GM18511 (cell line): Measurements from ENCODE around the gene EFNA5.

Experiments
- ATAC-seq: cut with Tn5 transposase; IDR thresholded peaks from one replicate; pipeline ENCODE4 v1.9.1; 2021; ENCODE audit warnings: mild to moderate bottlenecking, moderate library complexity; ENCODE audit not compliant: unreplicated experiment

The EFNA5 gene

DNA sequence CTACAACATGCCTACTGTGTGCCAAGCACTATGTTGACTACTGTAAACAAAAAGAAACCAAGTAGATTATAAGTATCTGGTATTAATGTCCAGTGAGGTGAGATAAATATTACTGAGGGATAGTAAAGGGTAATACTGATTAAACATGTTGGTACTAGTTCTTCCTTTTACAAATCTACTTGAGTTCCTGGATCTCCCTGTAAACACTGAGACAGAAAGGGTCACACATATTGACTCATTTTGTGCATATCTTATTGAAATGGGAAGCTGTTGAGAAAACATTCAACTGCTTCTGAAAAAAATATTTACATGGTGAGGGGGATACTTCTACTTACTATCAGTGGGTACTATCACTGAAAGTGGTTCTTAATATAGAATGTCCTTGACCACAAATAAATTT, 24.3 kb downstream of the EFNA5 start:
- no peak for ATAC-seq

DNA sequence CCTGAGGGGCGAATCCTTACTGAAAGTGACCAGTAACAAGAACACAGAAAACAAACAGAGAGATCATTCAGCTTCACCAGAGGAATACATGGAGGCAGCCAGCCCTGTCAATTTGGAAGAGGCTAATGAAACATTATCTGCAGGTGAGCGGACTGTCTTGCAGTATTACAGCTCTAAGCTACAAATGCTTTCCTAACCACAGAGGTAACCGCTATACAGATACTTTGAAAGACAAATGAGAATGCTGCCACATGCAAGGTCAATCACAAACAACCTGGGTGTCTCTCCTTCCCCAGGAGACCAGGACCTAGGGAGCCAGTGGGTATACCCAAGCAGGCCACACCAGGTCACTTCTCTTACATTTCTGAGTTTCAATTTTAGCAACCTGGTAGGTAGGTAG, 30.2 kb downstream of the EFNA5 start:
- peak; percentile 55 for ATAC-seq

DNA sequence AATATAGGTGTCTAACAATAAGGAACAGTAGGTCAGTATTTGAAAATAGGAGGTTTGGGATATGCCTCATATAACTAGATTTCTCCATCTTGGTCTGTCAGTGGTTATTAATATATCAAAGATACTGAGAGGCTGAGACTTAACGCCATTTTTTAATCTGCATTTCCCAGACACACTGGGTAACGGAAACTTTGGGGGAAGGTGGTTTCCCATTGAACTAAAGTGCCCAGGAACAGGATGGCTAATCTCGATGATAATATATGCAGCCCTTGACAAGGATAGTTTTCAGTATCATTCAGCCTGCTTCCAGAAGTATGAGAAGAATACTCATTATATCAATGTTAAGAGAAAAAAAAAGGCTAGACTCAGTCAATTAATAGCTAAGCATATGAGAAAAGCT, 30.7 kb downstream of the EFNA5 start:
- ATAC-seq, result no peak

DNA sequence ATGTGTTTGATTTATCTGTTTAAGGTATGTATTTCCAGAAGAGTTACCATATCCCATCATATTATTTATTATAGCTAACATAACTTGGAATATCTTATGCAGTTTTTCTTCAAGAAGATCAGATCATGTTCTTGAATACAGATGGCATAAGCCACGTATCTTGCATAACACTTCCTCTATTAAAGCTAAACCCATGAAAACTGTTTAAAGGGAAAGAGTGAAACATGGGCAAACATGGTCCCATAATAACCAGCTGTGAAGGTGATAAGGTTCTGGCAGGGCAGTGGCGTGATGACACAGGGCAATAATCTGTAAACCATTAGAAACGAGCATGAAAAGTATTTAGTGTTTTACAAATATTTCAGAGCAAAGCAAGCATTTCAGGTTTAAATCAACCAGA, 34.2 kb downstream of the EFNA5 start:
- ATAC-seq, result no peak

DNA sequence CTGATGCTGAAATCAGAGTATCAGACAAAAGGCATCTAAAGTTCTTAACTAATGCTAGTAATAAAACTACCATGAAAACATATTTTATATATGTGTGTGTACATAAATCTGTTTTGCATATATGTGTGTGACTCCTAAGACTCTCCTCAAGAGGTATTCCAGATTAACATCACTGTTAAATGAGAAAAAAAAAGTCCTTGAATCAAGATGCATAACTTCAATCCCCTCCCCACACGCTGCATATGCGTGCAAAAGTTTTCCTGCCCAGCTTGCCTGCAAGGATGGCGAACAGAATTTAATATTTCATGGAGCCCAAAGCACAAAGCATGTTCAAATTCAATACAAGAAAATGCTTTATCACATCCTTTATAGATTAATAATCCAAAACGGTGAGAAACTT, 34.7 kb downstream of the EFNA5 start:
- ATAC-seq, result no peak

DNA sequence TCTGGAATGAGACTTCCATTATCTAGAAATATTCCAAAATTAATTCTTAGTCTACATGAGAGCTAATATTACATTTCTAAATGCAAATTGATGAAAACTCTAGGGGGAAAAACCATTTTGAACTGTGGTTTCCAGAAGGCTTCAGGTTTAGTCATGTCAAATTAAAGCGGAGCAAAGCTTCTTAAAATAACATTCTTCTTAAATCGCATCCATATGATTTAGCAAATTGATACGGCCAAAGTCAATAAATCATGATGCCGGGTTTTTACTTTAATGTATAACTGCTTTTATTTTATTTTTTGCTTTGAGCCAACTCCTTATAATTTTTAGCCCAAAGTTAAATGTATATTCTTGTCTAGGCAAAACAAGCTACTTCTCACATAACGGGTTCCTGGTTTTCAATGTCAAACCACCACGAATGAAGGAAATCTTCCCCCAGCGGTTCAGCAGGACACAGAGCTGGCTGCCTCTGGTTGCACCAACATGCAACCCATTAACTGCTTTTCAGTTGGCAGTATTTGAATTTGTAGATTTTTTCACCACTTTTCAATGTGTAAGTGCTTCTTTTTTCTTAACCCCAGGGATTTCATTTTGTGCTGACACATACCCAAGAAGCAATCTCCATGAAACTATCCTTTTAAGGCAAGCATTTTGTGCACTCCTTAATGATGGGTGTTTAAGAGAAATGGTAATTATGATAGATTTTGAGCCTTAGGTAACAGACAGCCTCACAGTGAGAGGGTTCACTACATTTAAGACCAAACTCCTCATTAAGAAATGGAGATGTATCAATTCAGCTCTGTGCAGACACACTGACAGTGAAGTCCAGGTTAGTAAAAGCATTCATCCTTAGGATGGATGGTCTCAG, 35.5 kb downstream of the EFNA5 start:
- ATAC-seq, result no peak

DNA sequence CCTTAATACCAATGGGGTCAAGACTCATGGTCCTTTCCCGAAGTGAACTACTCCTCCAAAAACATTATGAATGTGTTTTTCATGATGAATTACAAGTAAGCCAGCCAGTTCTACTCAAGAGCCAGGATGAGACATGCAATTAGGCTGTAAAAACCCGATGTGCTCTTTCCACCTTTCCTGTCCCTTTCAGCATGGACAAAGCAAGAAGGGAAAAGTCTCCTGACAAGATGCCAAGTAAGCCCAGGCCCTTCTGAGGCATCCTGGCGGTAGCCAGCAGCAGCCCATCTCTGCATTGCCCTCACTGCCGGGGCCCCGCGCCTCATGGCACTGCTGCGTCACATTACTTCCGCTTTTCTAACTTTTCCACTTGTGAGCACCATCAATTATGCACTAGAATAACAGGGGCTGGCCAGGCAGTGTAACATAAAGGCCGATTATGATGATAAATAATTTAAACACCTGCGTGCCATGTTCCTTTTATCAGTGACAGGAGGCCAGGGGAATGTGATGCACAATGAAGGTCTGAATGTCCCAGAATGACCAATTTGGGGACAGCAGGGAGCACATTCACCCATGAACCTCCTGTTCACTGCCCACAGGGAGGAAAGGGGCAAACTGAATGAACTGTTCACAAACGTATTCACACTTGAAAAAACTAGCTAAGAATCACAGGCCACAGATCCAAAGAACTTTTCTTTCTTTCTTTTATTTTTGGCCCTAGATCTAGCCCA, 37.4 kb downstream of the EFNA5 start:
- no peak for ATAC-seq

DNA sequence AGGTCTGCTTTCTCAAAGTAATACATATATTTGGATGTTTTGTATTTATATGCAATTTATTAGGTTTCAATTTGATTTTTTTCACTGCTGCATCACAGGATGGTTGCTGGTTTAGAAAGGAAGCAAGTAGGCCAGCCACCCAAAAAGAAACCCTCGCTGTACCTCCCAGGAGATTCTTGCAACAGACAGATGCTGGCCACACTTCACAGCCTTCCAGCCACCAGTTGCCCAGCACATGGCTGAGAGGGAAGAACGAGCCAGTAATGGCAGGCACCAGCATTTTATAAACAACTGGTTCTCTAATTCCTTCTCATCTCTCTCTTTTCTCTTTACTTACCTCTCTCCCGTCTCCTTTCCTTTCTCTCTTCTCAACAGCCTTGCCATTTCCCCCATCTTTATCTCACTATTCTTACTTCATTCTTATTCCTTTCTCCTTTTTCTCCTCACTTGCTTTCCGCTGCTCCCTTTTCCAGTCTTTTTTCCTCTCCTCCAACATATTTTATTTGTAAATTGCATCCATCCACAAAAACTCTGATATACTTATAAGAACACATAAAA, 38.9 kb downstream of the EFNA5 start:
- peak; percentile 37 for ATAC-seq

DNA sequence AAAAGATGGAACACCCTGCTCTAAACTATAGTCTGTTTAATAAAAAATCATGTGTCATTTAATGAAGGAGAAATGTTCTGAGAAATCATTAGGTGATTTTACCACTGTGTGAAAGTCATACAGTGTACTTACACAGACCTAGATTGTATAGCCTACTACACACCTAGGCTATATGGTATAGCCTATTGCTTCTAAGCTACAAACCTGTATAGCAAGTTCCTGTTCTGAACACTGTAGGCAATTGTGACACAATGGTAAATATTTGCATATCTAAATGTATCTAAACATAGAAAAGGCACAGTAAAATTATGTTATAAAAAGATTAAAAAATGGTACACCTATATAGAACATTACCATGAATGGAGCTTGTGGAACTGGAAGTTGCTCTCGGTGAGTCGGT, 40.6 kb downstream of the EFNA5 start:
- no peak for ATAC-seq

DNA sequence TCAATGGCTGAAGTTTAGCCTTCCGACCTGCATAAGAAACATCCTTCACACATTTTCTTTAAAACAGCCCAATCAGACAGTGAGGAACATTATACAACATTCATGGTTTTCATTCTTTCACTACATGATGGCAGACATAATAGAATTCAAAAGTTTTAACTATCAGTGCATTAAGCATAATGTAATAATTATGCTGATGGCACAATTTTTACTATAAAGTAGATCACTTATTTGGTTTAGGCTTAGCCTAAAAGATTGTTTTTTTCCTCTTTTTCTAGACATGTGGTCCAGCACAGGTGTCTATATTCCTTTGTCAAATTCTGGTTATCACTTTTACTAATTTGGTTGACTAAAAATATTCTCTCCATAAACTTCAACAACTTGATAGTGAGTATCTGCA, 46.5 kb downstream of the EFNA5 start:
- ATAC-seq, result no peak

DNA sequence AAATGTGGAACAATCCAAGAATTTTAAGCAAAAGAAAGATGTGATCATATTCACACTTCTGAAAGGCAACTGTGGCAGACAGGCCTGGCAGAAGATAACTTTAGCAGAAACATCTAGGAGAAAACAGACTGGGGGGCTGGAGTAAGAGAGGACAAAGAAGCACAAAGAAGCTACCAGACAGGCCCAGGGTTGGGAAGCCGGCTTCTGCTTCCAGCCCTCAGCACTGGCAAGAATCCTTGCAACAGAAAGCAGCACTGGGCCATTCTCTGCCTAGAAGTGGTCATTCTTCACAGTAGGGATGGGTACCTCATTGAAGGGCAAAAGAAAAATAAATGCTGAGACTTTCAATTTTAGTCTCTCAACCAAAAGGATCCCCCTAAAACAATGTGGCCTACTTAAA, 49.6 kb downstream of the EFNA5 start:
- ATAC-seq, result no peak

DNA sequence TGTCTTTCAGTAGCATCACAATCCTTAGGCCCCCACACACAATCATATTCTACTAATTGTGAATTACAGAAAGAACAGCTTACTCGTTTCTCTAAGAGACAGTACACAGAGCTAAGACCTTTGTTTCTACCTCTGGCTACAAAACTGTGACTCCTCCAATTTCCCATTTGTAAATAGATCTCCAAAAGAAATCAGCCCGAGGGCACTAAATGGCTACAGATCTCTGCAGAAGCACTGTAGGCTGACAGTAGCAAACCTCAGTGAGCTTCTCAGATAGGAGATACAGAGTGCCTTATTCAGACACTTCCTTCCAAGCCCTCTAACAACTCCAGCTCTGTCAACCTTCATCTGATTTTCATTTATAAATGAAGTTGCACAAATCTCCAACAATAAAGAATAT, 51.0 kb downstream of the EFNA5 start:
- no peak for ATAC-seq

DNA sequence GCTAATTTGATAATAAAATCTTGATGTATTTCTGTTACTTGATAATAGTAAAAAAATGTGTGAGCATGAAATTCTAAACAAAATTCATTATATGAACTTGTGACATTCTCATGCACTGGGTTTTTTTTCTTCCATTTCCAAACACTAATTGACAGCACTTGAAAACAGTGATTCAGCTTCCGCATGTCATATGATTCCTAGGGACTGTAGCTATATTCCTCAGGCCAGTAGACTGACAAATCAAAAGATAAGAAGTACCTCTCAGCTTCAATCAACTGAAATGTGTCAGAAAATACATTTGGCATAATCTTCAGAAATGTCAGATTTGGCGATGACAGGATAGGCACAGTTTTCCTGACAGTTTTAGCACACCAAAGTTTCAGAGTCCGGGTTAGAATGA, 52.5 kb downstream of the EFNA5 start:
- no peak for ATAC-seq

DNA sequence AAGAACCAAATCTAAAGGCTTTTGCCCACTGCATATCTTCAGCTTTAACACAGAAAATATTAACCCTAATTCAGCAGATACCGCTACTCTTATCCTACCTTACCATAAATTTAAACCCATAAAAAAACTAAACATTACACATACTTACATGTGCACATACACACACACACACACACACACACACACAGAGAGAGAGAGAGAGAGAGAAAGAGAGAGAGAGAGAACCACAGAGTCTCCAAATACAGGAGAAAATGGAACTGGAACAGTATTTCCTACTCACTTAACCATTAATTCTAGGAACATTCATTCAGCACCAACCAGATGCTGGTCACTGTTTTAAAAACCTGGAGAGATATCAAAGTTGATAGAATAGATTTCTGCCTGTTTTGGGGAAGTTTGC, 53.7 kb downstream of the EFNA5 start:
- no peak for ATAC-seq

DNA sequence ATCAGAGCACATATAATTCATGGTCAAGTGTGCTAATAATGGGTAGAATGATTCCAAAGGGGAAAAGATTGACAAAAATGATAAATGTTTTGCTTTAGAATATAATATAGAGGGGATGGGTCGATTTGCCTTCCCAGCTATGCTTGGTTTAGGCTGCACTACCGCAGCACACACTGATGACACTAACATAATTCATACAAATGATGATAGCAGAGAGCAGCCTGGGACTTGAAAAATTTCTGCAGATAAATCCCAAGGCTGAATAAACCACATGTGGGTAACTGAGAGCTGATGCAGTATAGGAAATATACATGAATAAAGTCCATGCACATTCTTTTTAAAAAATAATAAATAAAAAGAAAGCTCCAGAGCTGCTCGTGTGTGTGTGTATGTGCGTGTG, 54.5 kb downstream of the EFNA5 start:
- no peak for ATAC-seq

DNA sequence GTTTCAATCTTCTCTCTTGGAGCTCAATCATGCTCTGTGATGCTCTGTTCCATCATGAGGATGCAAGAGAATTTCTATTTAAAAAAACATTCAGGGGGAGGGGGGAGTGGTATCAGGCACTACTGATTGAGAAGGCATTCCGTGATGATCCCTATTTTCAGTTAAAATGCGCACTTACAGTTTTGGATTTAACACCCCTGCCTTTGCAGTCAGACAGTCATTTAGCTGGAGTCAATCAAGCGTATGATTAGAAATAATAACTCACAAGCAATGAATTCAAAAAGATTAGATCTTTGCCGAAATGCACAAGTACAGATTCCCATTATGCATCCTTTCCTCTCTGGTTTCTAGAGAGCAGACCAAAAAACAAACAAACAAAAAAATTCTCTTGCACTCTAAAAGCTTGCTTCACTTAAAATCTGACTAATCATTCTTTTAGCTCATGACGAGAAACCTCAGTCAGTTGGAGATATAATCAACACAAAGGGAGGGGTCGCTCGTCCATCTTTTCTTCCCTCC, 55.4 kb downstream of the EFNA5 start:
- ATAC-seq, result no peak

DNA sequence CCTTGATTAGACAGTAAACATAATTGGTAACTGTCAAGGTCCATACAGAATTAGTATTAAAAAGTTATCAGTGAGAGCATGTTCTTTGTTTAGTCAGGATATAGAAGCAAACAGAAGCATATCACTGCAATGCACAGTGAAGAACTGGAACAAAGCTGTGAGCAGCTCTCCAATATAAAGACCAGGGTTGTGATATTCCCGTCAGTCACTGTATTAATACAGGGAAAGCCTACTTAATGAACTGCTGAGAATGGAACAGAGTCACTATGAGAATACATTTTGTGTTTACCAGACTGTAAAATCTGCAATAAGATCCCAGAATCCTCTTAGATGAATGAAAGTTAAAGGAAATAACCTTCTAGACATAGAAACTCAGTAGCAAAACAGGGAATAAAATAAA, 58.2 kb downstream of the EFNA5 start:
- ATAC-seq, result no peak

DNA sequence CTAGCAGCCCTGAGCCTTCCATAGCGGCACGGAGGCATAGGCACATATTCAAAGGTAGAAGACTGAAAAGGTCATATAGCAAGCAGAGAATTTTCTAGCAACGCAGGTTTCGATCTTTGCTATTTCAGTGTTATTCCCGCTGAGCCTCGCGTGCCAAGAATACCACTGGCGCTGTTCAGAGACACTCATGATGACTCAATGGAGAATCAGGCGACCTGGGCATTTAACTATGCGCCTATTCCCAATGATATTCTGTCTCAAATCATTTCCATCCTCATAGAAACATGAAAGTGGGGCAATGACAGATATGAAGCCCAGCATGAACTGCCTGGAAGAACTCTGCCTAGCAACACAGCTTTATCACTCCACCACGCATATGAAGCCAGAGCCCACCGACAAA, 59.9 kb downstream of the EFNA5 start:
- ATAC-seq, result no peak

DNA sequence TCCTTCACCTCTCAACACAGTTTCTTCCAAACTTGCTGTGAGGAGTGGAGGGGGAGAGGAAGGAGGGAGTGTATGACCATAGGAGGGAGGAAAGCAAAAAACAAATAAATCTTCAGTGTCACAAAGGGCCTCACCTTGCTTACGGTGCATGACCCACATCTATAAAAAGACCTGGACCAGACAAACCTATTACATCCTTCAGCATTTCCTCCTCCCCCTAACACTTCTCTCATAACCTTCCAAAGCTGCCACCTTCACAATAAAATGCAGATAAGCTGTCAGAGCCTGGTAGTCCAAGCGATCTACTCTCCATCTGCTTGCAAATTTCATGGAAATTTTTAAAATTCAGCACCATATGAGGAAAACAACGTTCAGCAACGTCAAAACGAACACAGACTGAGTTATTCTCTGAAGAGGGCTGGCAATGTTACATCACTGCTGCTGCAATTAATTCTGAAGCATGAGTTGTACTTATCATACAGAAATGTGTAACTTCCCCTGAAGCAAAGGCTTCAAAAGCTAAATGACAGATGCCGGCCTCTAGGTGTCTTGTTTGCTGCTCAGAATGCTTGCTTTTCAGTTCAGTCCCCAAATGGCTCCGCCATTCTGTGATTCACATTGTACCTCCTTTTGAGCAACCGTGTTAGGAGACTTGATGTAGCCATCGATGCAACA, 62.9 kb downstream of the EFNA5 start:
- no peak for ATAC-seq

DNA sequence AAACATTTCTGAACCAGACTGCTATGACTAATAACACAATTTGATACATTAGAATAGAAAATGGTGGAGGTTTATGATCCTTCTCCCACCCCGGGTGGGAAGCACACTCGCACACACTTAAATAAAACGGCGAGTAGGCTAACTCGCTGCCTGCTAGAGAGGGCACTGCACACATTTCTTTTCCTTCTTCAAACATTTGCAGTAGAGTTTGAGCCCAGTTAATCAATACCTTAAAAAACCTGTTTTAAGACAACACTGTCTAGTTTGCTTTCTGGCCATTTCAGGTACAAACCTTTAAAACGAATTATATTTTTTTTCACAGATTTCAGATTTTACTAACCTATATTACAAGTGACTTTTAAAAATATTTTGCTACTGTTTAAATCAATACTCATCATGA, 63.5 kb downstream of the EFNA5 start:
- ATAC-seq, result no peak

DNA sequence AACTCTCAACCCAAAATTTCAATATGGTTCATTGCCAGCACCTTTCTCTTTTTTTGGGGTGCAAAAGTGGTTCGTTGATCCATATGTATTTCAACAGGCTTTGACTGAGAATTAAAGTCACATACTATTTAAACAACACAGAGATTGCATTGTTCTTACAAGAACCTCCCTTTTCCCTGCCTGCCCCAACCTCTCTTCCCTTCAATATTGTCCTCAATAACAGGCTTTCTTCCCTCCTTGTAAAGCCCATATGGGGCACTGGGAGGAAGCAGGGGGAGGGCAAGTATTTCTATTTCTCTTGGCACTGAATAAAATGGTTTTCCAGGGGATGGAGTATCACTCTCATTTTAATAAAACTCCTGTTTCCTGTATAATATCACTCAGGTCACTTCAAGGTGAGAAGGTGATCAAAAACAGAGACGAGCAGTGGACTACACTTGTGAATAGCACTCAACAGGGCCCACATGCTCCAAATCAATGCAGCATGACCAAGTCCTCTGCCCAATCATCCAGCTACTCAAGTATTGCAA, 65.1 kb downstream of the EFNA5 start:
- ATAC-seq, result no peak
